ACC112 (cell line): ENCODE measurements around the gene CEP131.

Experiments used
- H2AFZ ChIP-seq: fragments of 200-600 bp; sonication (generic); one replicate; pipeline ENCODE4 v1.6.0; 2017; ENCODE audit warnings: antibody characterized with exemption, low read length; ENCODE audit not compliant: unreplicated experiment
- H3K27ac ChIP-seq: fragments of 200-600 bp; sonication (generic); 2 replicates; pipeline ENCODE4 v1.5.1; 2014; ENCODE audit warnings: low read depth, mild to moderate bottlenecking, antibody characterized with exemption, low read length, moderate library complexity
- H3K27me3 ChIP-seq: fragments of 200-600 bp; sonication (generic); 2 replicates; pipeline ENCODE4 v1.6.1; 2014; ENCODE audit warnings: mild to moderate bottlenecking, antibody characterized with exemption, low read length, moderate library complexity, mixed read lengths; ENCODE audit not compliant: insufficient read depth
- H3K36me3 ChIP-seq: fragments of 200-600 bp; sonication (generic); 2 replicates; pipeline ENCODE4 v1.6.1; 2016; ENCODE audit warnings: mild to moderate bottlenecking, antibody characterized with exemption, low read length, moderate library complexity, mixed read lengths; ENCODE audit not compliant: insufficient read depth
- H3K4me1 ChIP-seq: fragments of 200-600 bp; sonication (generic); one replicate; pipeline ENCODE4 v1.6.1; 2016; ENCODE audit warnings: low read length, mixed read lengths; ENCODE audit not compliant: insufficient read depth, unreplicated experiment, control insufficient read depth
- H3K4me3 ChIP-seq: fragments of 200-600 bp; sonication (generic); 2 replicates; pipeline ENCODE4 v1.5.1; 2014; ENCODE audit warnings: mild to moderate bottlenecking, low read depth, low read length
- H3K79me2 ChIP-seq: fragments of 200-600 bp; sonication (generic); one replicate; pipeline ENCODE4 v1.6.0; 2016; ENCODE audit warnings: low read length; ENCODE audit not compliant: control insufficient read depth, unreplicated experiment, insufficient read depth

Gene CEP131

DNA sequence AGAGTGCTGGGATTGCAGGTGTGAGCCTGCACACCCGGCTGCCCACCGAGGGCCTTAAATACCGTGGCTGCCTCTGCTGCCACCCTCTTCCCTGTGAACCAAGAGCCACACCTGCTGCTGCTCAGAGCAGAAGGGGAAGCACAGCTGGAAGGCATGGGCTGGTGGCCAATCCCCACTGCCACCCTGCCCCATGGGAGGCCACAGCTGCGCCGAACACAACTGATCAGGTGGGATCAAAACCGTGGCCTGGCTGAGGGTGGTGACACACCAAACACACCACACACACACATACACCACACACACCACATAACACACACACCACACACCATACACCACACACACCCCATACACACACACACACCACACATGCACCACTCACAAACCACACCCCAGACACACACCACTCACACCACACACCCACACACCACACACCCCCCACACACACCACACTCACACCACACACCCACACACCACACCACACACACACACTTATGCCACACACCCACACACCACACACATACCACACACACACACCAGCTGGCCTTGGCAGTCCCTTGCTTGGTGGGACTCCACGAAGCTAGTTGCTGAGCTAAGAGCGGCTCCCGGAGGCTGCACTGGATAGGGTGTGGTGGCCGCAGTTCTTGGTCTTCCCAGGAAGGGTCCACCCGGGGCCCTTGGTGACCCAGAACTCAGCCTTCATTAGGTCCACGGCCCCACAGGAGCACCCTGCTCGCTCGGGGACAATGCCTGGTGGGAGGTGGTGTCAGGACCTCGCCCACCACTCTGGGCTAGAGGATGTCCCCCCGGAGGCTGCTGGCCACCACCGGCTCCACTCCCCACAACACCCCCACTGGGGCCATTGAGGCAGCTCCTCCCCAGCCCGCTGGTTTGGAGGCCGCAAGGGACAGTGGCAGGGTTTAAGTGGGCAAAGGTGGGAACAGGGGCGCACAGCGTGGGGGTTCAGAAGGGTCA lies 14.9 kb downstream of the CEP131 start:
- Histone ChIP-seq H3K4me1 (no peaks in the 10 kb centered on the region), H2AFZ (no peak overlapping the region), H3K79me2 (no peaks in the 10 kb centered on the region), H3K36me3 (no peaks in the 10 kb centered on the region), H3K27ac (no peak overlapping the region), H3K27me3 (no peaks in the 10 kb centered on the region), H3K4me3 (no peak overlapping the region)

DNA sequence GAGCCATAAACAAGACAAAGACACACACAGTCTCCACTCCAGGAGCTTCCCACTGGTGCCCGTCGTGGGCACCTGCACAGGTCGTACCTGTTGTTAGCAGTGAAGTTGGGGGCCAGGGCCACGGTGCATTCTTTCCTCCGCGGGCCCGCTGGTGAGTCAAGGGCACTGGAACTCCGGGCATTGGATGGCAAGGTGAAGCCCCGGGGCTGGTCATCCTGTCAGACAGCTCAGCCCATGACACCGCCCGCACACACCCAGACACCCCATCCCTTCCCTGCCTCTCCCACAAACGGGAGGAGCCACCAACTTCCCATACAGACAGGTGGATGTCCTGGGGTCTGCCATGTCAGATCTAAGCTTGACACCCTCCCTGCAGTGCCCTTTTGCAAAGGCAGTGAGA lies 16.1 kb downstream of the CEP131 start:
- Histone ChIP-seq H3K27ac (no peak overlapping the region), H3K4me1 (no peaks in the 10 kb centered on the region), H3K36me3 (no peaks in the 10 kb centered on the region)

DNA sequence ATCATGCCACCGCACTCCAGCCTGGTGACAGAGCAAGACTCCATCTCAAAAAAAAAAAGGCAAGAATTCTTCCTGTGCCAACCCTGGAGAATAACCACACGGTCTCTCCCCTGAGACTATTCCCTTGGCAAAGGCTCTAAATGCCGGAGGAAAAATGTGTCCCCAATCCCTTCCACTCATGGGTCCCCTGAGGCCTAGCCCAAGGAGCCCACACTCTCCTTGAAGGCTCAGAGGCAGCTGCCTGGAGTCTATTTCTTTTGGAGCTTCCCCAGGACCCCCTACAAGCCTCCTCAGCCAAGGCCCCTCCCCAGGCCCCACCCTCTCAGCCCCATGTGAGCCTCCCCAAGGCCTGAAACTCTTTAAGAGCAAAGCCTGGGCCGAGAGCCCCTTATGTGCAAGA lies 16.6 kb downstream of the CEP131 start:
- Histone ChIP-seq H3K4me1 (no peaks in the 10 kb centered on the region), H3K36me3 (no peaks in the 10 kb centered on the region)

More for the DNA sequence above, 16.1 kb downstream of the CEP131 start:
- H3K79me2 ChIP-seq, result no peaks in the 10 kb centered on the region
- H2AFZ ChIP-seq, result no peak overlapping the region
- no peaks in the 10 kb centered on the region for H3K27me3 ChIP-seq
- H3K4me3 ChIP-seq, result no peak overlapping the region

DNA sequence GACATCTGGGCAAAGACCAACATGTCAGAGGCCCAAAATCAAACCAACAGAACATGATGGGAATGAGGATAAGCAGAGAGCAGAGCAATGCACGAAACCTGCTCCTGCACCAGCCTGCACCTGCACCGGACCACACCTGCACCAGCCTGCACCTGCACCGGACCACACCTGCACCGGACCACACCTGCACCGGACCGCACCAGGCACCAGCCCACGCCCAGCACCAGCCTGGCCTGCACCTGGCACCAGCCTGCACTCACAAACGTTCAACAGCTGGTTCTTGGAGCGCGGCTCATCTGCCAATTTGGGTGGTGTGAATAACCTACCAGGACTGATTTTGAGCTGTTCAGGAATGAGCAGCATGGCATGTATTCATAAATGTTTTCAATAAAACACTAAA lies 18.2 kb downstream of the CEP131 start:
- no peaks in the 10 kb centered on the region for H3K27me3 ChIP-seq
- H3K36me3 ChIP-seq, result no peaks in the 10 kb centered on the region
- H2AFZ ChIP-seq, result no peak overlapping the region
- no peaks in the 10 kb centered on the region for H3K79me2 ChIP-seq
- H3K27ac ChIP-seq, result no peak overlapping the region
- H3K4me3 ChIP-seq, result no peak overlapping the region
- H3K4me1 ChIP-seq, result no peaks in the 10 kb centered on the region

More for the DNA sequence above, 16.6 kb downstream of the CEP131 start:
- no peak overlapping the region for H3K4me3 ChIP-seq
- no peaks in the 10 kb centered on the region for H3K27me3 ChIP-seq
- no peak overlapping the region for H2AFZ ChIP-seq
- no peak overlapping the region for H3K27ac ChIP-seq
- no peaks in the 10 kb centered on the region for H3K79me2 ChIP-seq

DNA sequence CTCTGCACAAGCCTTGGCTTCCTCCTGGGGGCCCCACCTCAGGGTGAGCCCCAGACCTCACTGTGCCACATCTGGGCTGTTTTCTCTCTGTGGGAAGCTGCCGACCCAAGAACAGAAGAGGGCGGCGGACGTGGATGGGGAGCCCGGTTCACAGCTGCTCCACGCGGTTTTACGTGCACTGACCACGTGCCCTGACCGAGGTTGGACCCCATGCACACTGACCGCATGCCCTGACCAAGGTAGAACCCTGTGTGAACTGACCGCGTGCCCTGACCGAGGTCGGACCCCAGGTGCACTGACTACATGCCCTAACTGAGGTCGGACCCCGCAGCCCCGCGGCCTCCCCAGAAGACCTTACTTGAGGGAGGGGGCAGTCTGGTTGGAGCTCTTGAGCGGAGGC lies 19.6 kb downstream of the CEP131 start:
- no peak overlapping the region for H2AFZ ChIP-seq
- no peaks in the 10 kb centered on the region for H3K36me3 ChIP-seq

DNA sequence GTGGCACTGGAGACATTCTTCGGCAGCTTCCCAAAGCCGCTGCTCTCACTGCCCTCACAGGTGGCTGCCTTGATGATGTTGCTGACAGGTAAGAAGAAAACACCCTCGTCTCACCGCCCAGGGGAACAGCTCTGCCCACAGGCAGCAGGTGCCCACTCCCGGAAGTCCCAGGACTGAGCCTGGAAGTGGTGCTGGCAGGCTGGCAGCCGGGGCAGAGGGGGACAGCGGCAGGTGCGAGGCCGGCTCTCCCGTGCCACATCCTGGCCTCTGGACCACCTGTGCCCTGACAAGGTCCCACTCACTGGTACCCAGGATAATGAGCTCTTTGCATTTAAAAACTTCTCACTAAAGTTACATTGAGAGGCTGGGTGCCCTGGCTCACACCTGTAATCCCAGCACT lies 20.4 kb downstream of the CEP131 start:
- Histone ChIP-seq H3K4me3 (no peak overlapping the region), H3K27me3 (no peaks in the 10 kb centered on the region), H3K36me3 (no peaks in the 10 kb centered on the region), H3K4me1 (no peaks in the 10 kb centered on the region), H2AFZ (no peak overlapping the region), H3K27ac (no peak overlapping the region), H3K79me2 (no peaks in the 10 kb centered on the region)

More for the DNA sequence above, 19.6 kb downstream of the CEP131 start:
- Histone ChIP-seq H3K4me1 (no peaks in the 10 kb centered on the region), H3K4me3 (no peak overlapping the region), H3K27me3 (no peaks in the 10 kb centered on the region), H3K79me2 (no peaks in the 10 kb centered on the region), H3K27ac (no peak overlapping the region)

DNA sequence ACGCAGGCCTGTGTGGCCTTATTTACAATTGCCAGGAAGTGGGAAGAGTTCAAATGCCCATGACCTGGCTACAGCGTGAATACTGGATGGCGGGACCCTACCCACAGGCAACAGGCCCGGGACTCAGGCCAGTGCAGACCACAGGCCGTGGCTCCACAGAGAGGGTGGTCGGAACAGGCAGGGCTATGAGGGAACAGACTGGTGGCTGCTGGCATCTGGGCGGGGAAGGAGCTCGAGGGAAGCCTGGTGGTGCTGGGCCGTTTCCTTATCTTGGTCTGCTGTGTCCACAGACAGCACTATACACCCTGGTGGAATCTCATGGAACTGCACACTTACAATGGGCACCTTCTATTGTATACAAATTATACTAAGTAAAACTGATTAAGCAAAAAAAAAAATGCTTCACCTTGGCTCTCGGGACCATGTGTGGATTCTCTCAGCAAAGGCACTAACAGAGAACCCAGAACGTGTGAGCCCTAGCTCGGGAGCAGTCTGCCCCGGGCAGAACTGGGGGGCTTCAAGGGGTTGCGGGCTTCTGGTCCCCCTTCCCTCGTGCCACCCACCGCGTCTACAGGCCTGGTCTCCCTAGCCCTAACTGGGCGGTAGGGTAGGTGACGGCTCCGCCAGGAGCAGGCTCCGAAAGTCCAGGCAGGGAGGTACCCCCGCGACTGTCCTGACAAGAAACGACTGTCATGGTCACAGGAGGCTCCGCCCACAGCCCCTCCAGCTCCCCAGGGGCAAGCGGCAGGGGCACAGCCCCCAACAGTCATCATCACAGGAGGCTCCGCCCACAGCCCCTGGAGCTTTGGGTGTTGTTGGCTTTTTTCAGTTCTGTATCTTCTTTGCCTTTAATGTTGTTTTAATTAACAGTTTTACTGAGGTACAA lies 21.8 kb downstream of the CEP131 start:
- no peak overlapping the region for H2AFZ ChIP-seq
- H3K36me3 ChIP-seq, result no peaks in the 10 kb centered on the region
- H3K4me3 ChIP-seq, result no peak overlapping the region
- no peaks in the 10 kb centered on the region for H3K4me1 ChIP-seq
- no peak overlapping the region for H3K27ac ChIP-seq
- H3K79me2 ChIP-seq, result no peaks in the 10 kb centered on the region
- H3K27me3 ChIP-seq, result no peaks in the 10 kb centered on the region

DNA sequence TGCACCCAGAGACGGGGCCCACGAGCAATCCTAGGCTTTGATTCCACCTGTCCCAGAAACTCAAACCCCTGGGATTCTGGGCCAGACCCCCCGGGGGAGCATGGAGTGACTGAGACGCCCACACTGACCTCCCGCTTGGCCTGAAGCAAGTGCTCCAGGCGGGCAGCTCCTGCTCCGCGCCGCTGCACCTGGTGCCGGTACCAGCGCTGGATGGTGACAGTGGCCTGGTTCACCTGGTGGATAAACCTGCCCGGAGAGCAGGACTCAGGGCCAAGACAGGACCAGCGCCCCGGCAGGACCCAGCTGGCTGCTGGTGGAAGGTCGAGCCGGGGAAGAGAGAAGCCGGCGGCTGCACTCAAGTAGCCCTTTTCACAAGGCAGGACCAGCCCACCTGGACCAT lies 22.6 kb downstream of the CEP131 start:
- Histone ChIP-seq H3K36me3 (no peaks in the 10 kb centered on the region), H3K4me3 (no peak overlapping the region), H3K27me3 (no peaks in the 10 kb centered on the region), H2AFZ (no peak overlapping the region), H3K79me2 (no peaks in the 10 kb centered on the region), H3K4me1 (no peaks in the 10 kb centered on the region), H3K27ac (no peak overlapping the region)

DNA sequence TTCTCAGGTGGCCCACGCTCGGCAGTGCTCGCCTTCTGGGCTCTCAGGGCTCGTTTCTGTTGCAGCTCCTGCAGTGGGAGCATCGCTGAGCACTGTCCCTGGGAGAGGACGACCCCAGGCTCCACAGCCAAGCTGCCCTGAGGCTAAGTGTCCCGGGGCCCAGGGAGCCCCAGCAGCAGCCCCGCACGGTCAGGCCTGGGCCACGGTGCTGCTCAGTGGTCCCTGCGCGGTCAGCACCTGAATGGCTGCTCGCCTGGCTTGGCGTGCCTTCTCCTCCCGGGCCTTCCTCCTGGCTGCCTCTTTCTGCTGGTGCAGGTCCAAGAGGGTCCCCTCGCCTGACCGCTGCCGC lies 23.3 kb downstream of the CEP131 start:
- Histone ChIP-seq H3K36me3 (no peaks in the 10 kb centered on the region), H3K4me1 (no peaks in the 10 kb centered on the region), H3K27me3 (no peaks in the 10 kb centered on the region), H2AFZ (no peak overlapping the region), H3K79me2 (no peaks in the 10 kb centered on the region), H3K27ac (no peak overlapping the region), H3K4me3 (no peak overlapping the region)

DNA sequence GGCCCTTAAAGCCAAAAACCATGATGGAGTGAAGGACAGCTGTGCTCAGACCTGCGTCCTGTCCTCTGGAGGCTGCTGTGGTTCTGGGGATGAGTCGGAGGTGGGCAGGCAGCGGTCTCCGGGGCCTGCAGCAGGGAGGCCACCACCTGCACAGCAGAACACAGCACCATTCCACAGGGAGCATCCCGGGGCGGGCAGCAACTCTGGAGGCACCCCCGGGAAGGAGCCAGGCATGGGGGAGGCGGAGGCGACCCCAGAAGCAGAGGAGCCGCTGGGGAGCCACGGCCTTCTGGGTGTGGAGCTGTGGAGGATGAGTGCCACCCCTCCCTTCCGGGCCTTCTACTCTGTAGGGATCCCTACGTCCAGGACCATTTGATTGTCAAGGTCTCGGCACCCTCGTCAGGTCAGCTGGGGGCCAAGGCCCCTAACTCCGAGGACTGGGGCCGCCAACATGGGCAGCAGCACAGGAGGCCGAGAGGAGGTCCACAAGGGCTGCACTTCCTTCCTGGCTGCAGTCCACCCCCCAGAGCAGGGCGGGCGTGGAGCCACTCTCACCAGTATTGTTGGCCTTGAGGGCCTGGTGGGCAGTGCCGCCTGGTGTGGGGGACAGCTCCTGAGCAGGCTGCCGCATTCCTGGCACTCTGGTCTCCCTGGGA lies 23.8 kb downstream of the CEP131 start:
- Histone ChIP-seq H3K36me3 (no peaks in the 10 kb centered on the region), H3K79me2 (no peaks in the 10 kb centered on the region), H2AFZ (no peak overlapping the region), H3K27ac (no peak overlapping the region), H3K4me1 (no peaks in the 10 kb centered on the region), H3K27me3 (no peaks in the 10 kb centered on the region), H3K4me3 (no peak overlapping the region)
